ENCODE measurements around the gene DDIT4. TPM values are rescaled to one million over a fixed set of nuclear protein-coding genes. Genes with fewer than 3 reads are reported as not detected.
"Not testable (repeated sequence)": the region's sequence is repeated elsewhere in the genome, so short reads cannot be mapped to it uniquely, and the experiment has no call there.

DDIT4 gene
- total and polyA plus RNA-seq, 5 experiments from 2014 or later, result 23.8 to 190 (median 68.0) TPM

DNA sequence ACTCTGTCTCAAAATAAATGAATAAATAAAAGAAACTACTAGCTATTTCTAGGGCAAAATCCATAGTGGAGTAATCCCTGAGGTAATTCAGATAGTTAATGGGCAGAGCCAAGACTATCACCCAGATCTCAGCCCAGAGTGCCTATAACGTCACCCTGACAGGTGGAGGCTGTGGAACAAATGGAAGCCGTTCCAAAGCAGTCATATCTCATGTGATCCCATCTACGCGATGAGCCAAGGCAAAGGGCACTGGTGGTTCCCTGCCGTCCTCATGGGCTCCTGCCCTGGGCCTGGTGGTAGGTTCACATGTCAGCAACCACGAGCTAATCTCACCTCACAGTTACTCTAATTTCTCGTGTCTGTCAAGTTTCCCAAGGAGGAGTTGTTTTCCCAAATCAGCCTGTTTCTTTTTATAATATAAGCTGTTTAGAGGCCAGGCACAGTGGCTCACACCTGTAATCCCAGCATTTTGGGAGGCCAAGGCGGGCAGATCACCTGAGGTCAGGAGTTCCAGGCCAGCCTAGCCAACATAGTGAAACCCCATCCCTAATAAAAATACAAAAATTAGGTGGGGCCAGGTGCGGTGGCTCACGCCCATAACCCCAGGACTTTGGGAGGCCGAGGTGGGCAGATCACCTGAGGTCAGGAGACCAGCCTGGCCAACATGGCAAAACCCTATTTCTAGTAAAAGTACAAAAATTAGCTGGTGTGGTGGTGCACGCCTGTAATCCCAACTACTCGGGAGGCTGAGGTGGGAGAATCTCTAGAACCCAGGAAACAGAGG lies 35.1 kb upstream of the DDIT4 start:
- POLR2A ChIA-PET, result interaction anchor here (0.6 to 2.1 kb wide), 4 partner anchors 9 to 546 kb away, joined by 3 to 7 read pairs (median 5); partner anchors contain the start of gene ANAPC16
- no peak overlapping the region for H3K4me3 Mint-ChIP-seq
- peaks cover 22 to 53% (median 46%) of the 10 kb centered on the region in 4 donors for H3K4me1 Mint-ChIP-seq
- no peaks in the 10 kb centered on the region for H3K27me3 Mint-ChIP-seq
- peaks cover 0 to 39% (median 8%) of the 10 kb centered on the region in 3 donors for H3K36me3 Mint-ChIP-seq
- H3K27ac Mint-ChIP-seq, result peak overlapping the region; percentile 29 to 92 (median 60)
- ATAC-seq (no peak), DNase-seq (no peak)
- H3K9me3 Mint-ChIP-seq, result no peaks in the 10 kb centered on the region

- POLR2A ChIA-PET, result interaction anchor here (1.6 kb wide), 1 partner anchor 8 kb away, joined by 7 read pairs; no protein-coding TSS in a partner anchor
Observed at GRCh38 chr10:72239409-72239808, 34.3 kb upstream of the DDIT4 start.

DNA sequence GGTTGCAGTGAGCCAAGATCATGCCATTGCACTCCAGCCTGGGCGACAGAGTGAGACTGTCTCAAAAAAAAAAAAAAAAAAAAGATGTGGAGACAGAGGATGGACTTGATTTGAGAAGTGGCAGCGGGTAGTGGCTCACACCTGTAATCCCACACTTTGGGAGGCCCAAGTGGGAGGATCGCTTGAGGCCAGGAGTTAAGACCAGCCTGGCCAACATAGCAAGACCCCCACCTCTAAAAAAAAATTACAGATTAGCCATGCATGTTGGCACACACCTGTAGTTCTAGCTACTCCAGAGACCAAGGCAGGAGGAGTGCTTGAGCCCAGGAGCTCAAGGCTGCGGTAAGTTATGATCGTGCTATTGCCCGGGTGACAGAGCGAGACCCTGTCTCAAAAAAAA lies 33.4 kb upstream of the DDIT4 start:
- H3K9me3 Mint-ChIP-seq, result no peaks in the 10 kb centered on the region
- H3K4me3 Mint-ChIP-seq, result no peak overlapping the region
- DNase-seq (no peak), ATAC-seq (no peak)
- H3K27ac Mint-ChIP-seq, result peak overlapping the region in 4 of 10 donors; percentile 48 to 82 (median 62)
- H3K27me3 Mint-ChIP-seq, result no peaks in the 10 kb centered on the region
- H3K36me3 Mint-ChIP-seq, result peaks cover 0 to 24% (median 8%) of the 10 kb centered on the region in 3 donors
- peaks cover 32 to 71% (median 64%) of the 10 kb centered on the region in 4 donors for H3K4me1 Mint-ChIP-seq
- POLR2A ChIA-PET, result interaction anchor here (0.6 to 0.7 kb wide), 3 partner anchors 25 to 85 kb away, joined by 3 to 5 read pairs (median 3); no protein-coding TSS in a partner anchor

More at GRCh38 chr10:72239409-72239808, 34.3 kb upstream of the DDIT4 start:
- peaks cover 26 to 62% (median 54%) of the 10 kb centered on the region in 4 donors for H3K4me1 Mint-ChIP-seq
- DNase-seq (no peak), ATAC-seq (no peak)
- peaks cover 0 to 33% (median 8%) of the 10 kb centered on the region in 3 donors for H3K36me3 Mint-ChIP-seq
- no peaks in the 10 kb centered on the region for H3K9me3 Mint-ChIP-seq
- H3K27ac Mint-ChIP-seq, result peak overlapping the region in 9 of 10 donors; percentile 11 to 92 (median 80)
- no peaks in the 10 kb centered on the region for H3K27me3 Mint-ChIP-seq
- H3K4me3 Mint-ChIP-seq, result no peak overlapping the region

- H3K36me3 Mint-ChIP-seq, result peaks cover 0 to 12% (median 2%) of the 10 kb centered on the region in 3 donors
- peak overlapping the region in 6 of 10 donors; percentile 30 to 63 (median 45) for H3K4me3 Mint-ChIP-seq
- H3K27ac Mint-ChIP-seq, result peak overlapping the region in 7 of 10 donors; percentile 29 to 82 (median 56)
- peaks cover 38 to 81% (median 71%) of the 10 kb centered on the region in 4 donors for H3K4me1 Mint-ChIP-seq
- POLR2A ChIA-PET, result interaction anchor here (0.6 to 1.2 kb wide), 4 partner anchors 11 to 97 kb away, joined by 3 to 5 read pairs (median 3); no protein-coding TSS in a partner anchor
- no peaks in the 10 kb centered on the region for H3K9me3 Mint-ChIP-seq
- ATAC-seq (no peak), DNase-seq (no peak)
- no peaks in the 10 kb centered on the region for H3K27me3 Mint-ChIP-seq
Observed at GRCh38 chr10:72241691-72242252, 32.0 kb upstream of the DDIT4 start.

- Mint-ChIP-seq H3K4me3 (peak overlapping the region in 9 of 10 donors; percentile 2 to 75 (median 68)), H3K4me1 (peaks cover 41 to 90% (median 78%) of the 10 kb centered on the region in 4 donors)
Observed at GRCh38 chr10:72242675-72243074, 31.0 kb upstream of the DDIT4 start.

DNA sequence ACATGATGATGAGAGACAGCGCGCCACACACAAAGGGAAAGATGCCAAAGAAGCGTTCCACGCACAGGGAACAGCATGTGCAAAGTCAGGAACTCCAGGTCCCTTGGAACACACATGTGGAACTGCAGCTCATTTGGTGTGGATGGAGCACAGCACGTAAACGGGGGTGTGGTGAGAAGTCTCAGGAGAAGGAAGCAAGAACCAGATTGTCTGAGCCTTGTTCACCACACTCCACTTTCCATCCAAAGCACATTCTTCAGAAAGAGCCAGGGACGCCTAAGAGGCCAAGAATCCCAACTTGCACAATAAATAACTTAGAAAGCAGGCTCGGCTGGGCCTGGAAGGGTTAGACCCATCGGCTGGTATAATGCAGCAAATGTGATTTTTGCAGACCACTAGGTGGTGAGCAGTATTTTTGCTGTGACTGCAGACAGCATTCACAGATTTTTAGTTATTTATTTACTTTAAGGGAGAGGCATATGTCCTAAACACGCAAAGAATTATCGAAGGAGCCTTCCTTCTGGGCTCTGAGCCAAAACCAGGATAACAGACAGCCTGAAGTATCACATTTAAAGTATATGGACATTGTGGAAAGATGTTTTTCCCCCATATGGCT lies 29.8 kb upstream of the DDIT4 start:
- H3K4me1 Mint-ChIP-seq, result peaks cover 50 to 95% (median 87%) of the 10 kb centered on the region in 4 donors
- H3K36me3 Mint-ChIP-seq, result peaks cover 0 to 4% (median 2%) of the 10 kb centered on the region in 3 donors
- ATAC-seq, result no peak
- peak overlapping the region in 9 of 10 donors; percentile 38 to 76 (median 63) for H3K4me3 Mint-ChIP-seq
- H3K9me3 Mint-ChIP-seq, result no peaks in the 10 kb centered on the region
- DNase-seq, result peak in 1 of 10 donors; percentile 22
- H3K27ac Mint-ChIP-seq, result peak overlapping the region; percentile 72 to 95 (median 90)
- POLR2A ChIA-PET, result interaction anchor here (0.6 to 9.5 kb wide), 4 partner anchors 15 to 111 kb away, joined by 3 to 83 read pairs (median 4); partner anchors contain the start of genes DDIT4 and DNAJB12
- no peaks in the 10 kb centered on the region for H3K27me3 Mint-ChIP-seq

More at GRCh38 chr10:72242675-72243074, 31.0 kb upstream of the DDIT4 start:
- POLR2A ChIA-PET, result interaction anchor here (0.6 to 9.5 kb wide), 5 partner anchors 10 to 32 kb away, joined by 3 to 83 read pairs (median 3); partner anchors contain the start of genes ANAPC16 and DDIT4
- no peaks in the 10 kb centered on the region for H3K27me3 Mint-ChIP-seq
- no peak for DNase-seq
- H3K36me3 Mint-ChIP-seq, result peaks cover 0 to 4% (median 2%) of the 10 kb centered on the region in 3 donors
- peak overlapping the region; percentile 46 to 95 (median 80) for H3K27ac Mint-ChIP-seq
- ATAC-seq, result no peak
- H3K9me3 Mint-ChIP-seq, result no peaks in the 10 kb centered on the region

DNA sequence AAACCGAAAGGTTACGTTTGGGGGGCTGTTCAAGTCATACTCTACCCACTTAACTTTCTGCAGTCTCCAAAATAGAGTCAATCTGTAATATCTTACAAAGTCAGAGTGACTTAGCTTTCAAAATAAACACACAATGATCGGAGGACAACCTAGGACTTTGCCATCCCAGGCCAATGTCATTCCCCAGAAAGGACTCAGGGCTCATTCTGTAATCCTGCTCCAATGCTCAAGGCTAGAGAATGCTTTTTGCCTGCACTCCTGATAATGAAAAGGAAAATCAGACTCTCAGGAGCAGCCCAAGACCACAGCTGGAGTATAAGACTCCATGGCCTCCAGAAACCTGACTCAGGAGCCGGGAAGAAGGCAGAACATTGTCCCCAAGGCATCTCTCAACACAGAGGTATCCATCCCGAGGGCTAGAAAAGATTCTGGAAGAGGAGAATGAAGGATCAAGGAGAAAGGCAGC lies 29.1 kb upstream of the DDIT4 start:
- ATAC-seq (no peak), DNase-seq (no peak)
- Mint-ChIP-seq H3K27ac (peak overlapping the region; percentile 71 to 95 (median 90)), H3K36me3 (peaks cover 0 to 3% (median under 1%) of the 10 kb centered on the region in 3 donors), H3K9me3 (no peaks in the 10 kb centered on the region), H3K4me3 (peak overlapping the region; percentile 9 to 76 (median 60)), H3K27me3 (no peaks in the 10 kb centered on the region), H3K4me1 (peaks cover 50 to 92% (median 87%) of the 10 kb centered on the region in 4 donors)
- POLR2A ChIA-PET, result interaction anchor here (1.3 to 9.5 kb wide), 3 partner anchors 16 to 87 kb away, joined by 4 to 83 read pairs (median 4); partner anchors contain the start of gene DDIT4

DNA sequence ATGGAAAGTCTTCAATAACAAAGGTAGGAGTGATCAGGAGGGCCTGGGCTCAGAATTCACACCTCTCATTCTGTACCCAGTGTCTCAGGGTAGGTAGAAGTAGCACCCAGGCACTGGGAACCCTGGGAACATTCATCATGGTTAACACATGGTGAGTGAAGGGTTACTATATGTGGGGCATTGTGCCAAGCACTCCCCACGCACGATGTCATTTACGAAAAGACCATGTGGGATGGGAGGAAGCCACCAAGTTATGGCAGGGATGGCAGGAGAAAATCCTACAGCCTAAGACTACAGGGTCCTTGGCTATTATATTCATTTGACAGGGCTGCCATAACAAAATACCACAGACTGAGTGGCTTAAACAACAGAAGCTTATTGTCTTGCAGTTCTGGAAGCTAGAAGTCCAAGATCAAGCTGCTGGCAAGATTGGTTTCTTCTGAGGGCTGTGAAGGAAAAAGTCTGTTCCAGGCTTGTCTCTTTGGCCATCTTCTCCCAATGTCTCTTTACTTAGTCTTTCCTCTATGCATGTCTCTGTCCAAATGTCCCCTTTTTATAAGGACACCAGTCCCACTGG lies 27.7 kb upstream of the DDIT4 start:
- Mint-ChIP-seq H3K36me3 (no peaks in the 10 kb centered on the region), H3K4me1 (peaks cover 50 to 96% (median 91%) of the 10 kb centered on the region in 4 donors)

GRCh38 chr10:72248468-72249151 lies 25.1 kb upstream of the DDIT4 start:
- DNase-seq, result peak; percentile 46 to 92 (median 81)
- Mint-ChIP-seq H3K36me3 (no peaks in the 10 kb centered on the region), H3K9me3 (no peaks in the 10 kb centered on the region), H3K4me1 (peaks cover 49 to 95% (median 90%) of the 10 kb centered on the region in 4 donors), H3K4me3 (peak overlapping the region; percentile 70 to 91 (median 86)), H3K27me3 (no peaks in the 10 kb centered on the region), H3K27ac (peak overlapping the region; percentile 93 to 99 (median 98))
- ATAC-seq, result peak; percentile 82 to 86
- POLR2A ChIA-PET, result interaction anchor here (0.6 to 9.5 kb wide), 31 partner anchors 8 to 175 kb away, joined by 3 to 83 read pairs (median 6); partner anchors contain the start of genes ANAPC16, ASCC1 and DDIT4

More for the DNA sequence above, 27.7 kb upstream of the DDIT4 start:
- POLR2A ChIA-PET, result interaction anchor here (0.7 to 9.5 kb wide), 12 partner anchors 8 to 140 kb away, joined by 3 to 83 read pairs (median 5); partner anchors contain the start of genes ANAPC16, ASCC1 and DDIT4
- peak overlapping the region; percentile 71 to 95 (median 93) for H3K27ac Mint-ChIP-seq
- H3K9me3 Mint-ChIP-seq, result no peaks in the 10 kb centered on the region
- DNase-seq, result no peak
- H3K27me3 Mint-ChIP-seq, result no peaks in the 10 kb centered on the region
- ATAC-seq, result no peak
- H3K4me3 Mint-ChIP-seq, result peak overlapping the region in 9 of 10 donors; percentile 26 to 76 (median 63)

- POLR2A ChIA-PET, result interaction anchor here (0.6 to 9.5 kb wide), 7 partner anchors 8 to 172 kb away, joined by 3 to 83 read pairs (median 23); partner anchors contain the start of genes ANAPC16, ASCC1 and DDIT4
- H3K9me3 Mint-ChIP-seq, H3K27me3 Mint-ChIP-seq, H3K36me3 Mint-ChIP-seq, DNase-seq, ATAC-seq: not testable (repeated sequence)
- Mint-ChIP-seq H3K4me1 (peaks cover 48 to 95% (median 87%) of the 10 kb centered on the region in 4 donors), H3K4me3 (peak overlapping the region; percentile 70 to 91 (median 86)), H3K27ac (peak overlapping the region; percentile 93 to 99 (median 98))
Observed at GRCh38 chr10:72249176-72249862, 24.4 kb upstream of the DDIT4 start.

Data from naive thymus-derived CD8-positive, alpha-beta T cell (primary cell).